A549 treated with dexamethasone at 1 μM for 4 hours (cell line): ENCODE measurements around the gene R3HDML. TPM values are rescaled to one million over a fixed set of nuclear protein-coding genes. Genes with fewer than 3 reads are reported as not detected.

Experiments used
- total RNA-seq: library from RNA; stranded (reverse); fragments of 200-300 nt; extraction: Qiagen RNA extraction; gene quantifications from 5 replicates; pipeline ENCODE4 v1.2.3, GENCODE V29; 2022

The R3HDML gene, protein sequence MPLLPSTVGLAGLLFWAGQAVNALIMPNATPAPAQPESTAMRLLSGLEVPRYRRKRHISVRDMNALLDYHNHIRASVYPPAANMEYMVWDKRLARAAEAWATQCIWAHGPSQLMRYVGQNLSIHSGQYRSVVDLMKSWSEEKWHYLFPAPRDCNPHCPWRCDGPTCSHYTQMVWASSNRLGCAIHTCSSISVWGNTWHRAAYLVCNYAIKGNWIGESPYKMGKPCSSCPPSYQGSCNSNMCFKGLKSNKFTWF
- total RNA-seq: 0.16 to 0.56 TPM (median 0.19 TPM) in 5 replicates

GRCh38 chr20:44336725-44337380 lies at the start of gene R3HDML:
Gene R3HDML (plus strand): TSS chr20:44337043. CDS start chr20:44337158, 115 bp downstream.

GRCh38 chr20:44310664-44311639 lies 25.9 kb upstream of the R3HDML start, which contains the start of gene FITM2:
Gene FITM2 (minus strand): TSS chr20:44311202. CDS start chr20:44311148, 54 bp downstream.

DNA sequence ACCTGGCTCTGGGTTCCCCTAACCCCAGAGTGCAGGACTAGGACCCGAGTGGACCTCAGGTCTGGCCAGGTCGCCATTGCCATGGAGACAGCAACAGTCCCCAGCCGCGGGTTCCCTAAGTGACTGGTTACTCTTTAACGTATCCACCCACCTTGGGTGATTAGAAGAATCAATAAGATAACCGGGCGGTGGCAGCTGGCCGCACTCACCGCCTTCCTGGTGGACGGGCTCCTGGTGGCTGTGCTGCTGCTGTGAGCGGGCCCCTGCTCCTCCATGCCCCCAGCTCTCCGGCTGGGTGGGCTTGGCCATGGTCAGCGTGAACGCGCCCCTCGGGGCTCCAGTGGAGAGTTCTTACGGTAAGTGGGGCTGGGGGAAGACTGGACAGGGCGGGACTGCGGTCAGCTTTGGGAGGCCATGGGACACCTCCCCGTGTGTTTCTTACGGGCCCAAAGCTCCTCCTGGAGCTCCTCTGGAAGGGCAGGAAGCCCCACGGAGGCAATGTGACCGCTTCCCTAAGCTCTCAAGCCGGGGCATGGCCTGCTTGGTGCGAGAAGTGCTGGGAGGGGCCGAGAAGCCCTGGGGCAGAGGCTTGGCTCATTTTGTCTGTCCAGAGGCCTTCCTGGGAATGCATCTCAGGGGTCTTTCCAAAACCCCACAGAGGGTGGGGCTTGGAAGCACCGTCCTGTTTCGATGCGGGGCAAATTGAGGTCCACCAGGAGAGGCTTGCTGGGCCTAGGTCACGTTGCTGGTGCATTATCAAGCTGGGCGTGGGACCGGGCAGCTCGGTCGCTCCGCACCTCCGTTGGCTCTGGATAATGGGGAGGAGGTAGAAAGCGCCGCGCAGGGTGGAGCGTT lies 18.9 kb downstream of the R3HDML start, which contains the start of gene HNF4A:
HNF4A (plus strand) TSS at position 202 of the 855 bp plus-strand sequence; CDS start at position 308, 106 bp downstream.

Other genes starting within 250 kb of the R3HDML start
- 5.8 to 9.0 TPM (median 6.8 TPM) in 5 replicates for gene JPH2, start 149.9 kb upstream of the R3HDML start, total RNA-seq
- gene OSER1, start 126.3 kb upstream of the R3HDML start, total RNA-seq: 46.9 to 52.5 TPM (median 50.1 TPM) in 5 replicates
- 0.06 to 0.07 TPM in 2 of 5 replicates, not detected in the others for gene GDAP1L1, start 89.7 kb upstream of the R3HDML start, total RNA-seq
- gene FITM2, start 25.8 kb upstream of the R3HDML start, total RNA-seq: 8.2 to 11.9 TPM (median 11.4 TPM) in 5 replicates
- 15.0 to 26.0 TPM (median 23.4 TPM) in 5 replicates for gene HNF4A, start 18.7 kb downstream of the R3HDML start, total RNA-seq
- 14.3 to 20.5 TPM (median 18.8 TPM) in 5 replicates for gene TTPAL, start 138.8 kb downstream of the R3HDML start, total RNA-seq
- gene SERINC3, start 185.0 kb downstream of the R3HDML start, total RNA-seq: 72.9 to 97.7 TPM (median 89.1 TPM) in 5 replicates
- 35.4 to 39.8 TPM (median 39.1 TPM) in 5 replicates for gene PKIG, start 245.5 kb downstream of the R3HDML start, total RNA-seq